IMR-90 (cell line): ENCODE data around the gene SHROOM1. TPM values are rescaled to one million over a fixed set of nuclear protein-coding genes. Genes with fewer than 3 reads are reported as not detected.

Experiments used
- ATAC-seq: fragments of 200-7000 bp; cut with Tn5 transposase; 2 replicates; pipeline ENCODE4 v1.9.1; 2020; ENCODE audit warnings: low read depth, mild to moderate bottlenecking, moderate library complexity
- BruUV-seq: library from RNA; stranded (reverse); fragments of 400-500 nt; replicated peaks from 2 replicates; lab custom pipeline; 2021; lab: Mats Ljungman, UMichigan
- CTCF ChIA-PET: fragments of 300-600 bp; formaldehyde crosslinking; extraction: SDS; loops from one replicate; lab custom pipeline; 2021; ENCODE audit warnings: antibody characterized with exemption; lab: Yijun Ruan, JAX
- POLR2A ChIA-PET: fragments of 300-600 bp; sonication (Branson Sonifier 250); formaldehyde crosslinking; loops from one replicate; lab custom pipeline; 2022; ENCODE audit warnings: antibody characterized with exemption; ENCODE audit not compliant: unreplicated experiment; lab: Charles Lee
- DNase-seq: peaks from one replicate; pipeline ENCODE4 v3.0.0; 2013
- H2AFZ ChIP-seq: replicated peaks from 2 replicates; pipeline ENCODE3; 2013; ENCODE audit warnings: low read length, mild to moderate bottlenecking; ENCODE audit not compliant: poor library complexity
- H2AK5ac ChIP-seq: 2 replicates; pipeline ENCODE4 v1.6.1; 2013; ENCODE audit warnings: low read depth, low read length, inconsistent platforms
- H2AK9ac ChIP-seq: replicated peaks from 2 replicates; pipeline ENCODE3; 2013; ENCODE audit warnings: mild to moderate bottlenecking, low read depth, low read length, moderate library complexity; ENCODE audit not compliant: poor library complexity
- H2BK120ac ChIP-seq: 2 replicates; pipeline ENCODE4 v1.6.1; 2013; ENCODE audit warnings: low read depth, low read length, inconsistent platforms
- H2BK15ac ChIP-seq: 3 replicates; pipeline ENCODE4 v1.6.1; 2013; ENCODE audit warnings: low read depth, low read length, inconsistent platforms
- H2BK20ac ChIP-seq: 2 replicates; pipeline ENCODE4 v1.6.1; 2013; ENCODE audit warnings: low read depth, mild to moderate bottlenecking, inconsistent platforms, low read length, moderate library complexity
- H2BK5ac ChIP-seq: 2 replicates; pipeline ENCODE4 v1.6.1; 2013; ENCODE audit warnings: mild to moderate bottlenecking, low read depth, low read length, inconsistent platforms; ENCODE audit not compliant: poor library complexity, severe bottlenecking
- H3K14ac ChIP-seq: replicated peaks from 2 replicates; pipeline ENCODE4 v1.6.1; 2013; ENCODE audit warnings: low read depth, low read length, inconsistent platforms
- H3K18ac ChIP-seq: 2 replicates; pipeline ENCODE4 v1.6.1; 2013; ENCODE audit warnings: low read depth, low read length, control low read depth
- H3K23ac ChIP-seq: 2 replicates; pipeline ENCODE4 v1.6.1; 2013; ENCODE audit warnings: low read depth, low read length, inconsistent platforms
- H3K27ac ChIP-seq: 2 replicates; pipeline ENCODE4 v1.5.1; 2013; ENCODE audit warnings: mild to moderate bottlenecking, control low read depth, low read length; ENCODE audit not compliant: insufficient read depth
- H3K27me3 ChIP-seq: 2 replicates; pipeline ENCODE4 v1.6.1; 2013; ENCODE audit warnings: low read length; ENCODE audit not compliant: control insufficient read depth, insufficient read depth
- H3K36me3 ChIP-seq: 2 replicates; pipeline ENCODE4 v1.6.1; 2013; ENCODE audit warnings: low read length, mixed read lengths; ENCODE audit not compliant: control insufficient read depth, insufficient read depth
- H3K4ac ChIP-seq: 2 replicates; pipeline ENCODE4 v1.6.1; 2013; ENCODE audit warnings: low read depth, low read length, inconsistent platforms
- H3K4me1 ChIP-seq: 2 replicates; pipeline ENCODE4 v1.6.1; 2013; ENCODE audit warnings: low read length, mixed read lengths; ENCODE audit not compliant: control insufficient read depth, insufficient read depth
- H3K4me2 ChIP-seq: 2 replicates; pipeline ENCODE4 v1.6.1; 2013; ENCODE audit warnings: low read depth, mild to moderate bottlenecking, control low read depth, low read length, moderate library complexity
- H3K4me3 ChIP-seq: 2 replicates; pipeline ENCODE4 v1.5.1; 2013; ENCODE audit warnings: low read depth, mild to moderate bottlenecking, control low read depth, low read length, moderate library complexity; ENCODE audit not compliant: insufficient read depth
- H3K56ac ChIP-seq: 2 replicates; pipeline ENCODE4 v1.6.1; 2013; ENCODE audit warnings: low read length, inconsistent platforms; ENCODE audit not compliant: insufficient read depth; ENCODE audit errors: extremely low read depth
- H3K79me1 ChIP-seq, 2 experiments: 2 replicates each; pipeline ENCODE4 v1.6.1; 2013; ENCODE audit warnings: low read length in 2 of 2, inconsistent platforms in 1 of 2, low read depth in 1 of 2
- H3K9ac ChIP-seq: 2 replicates; pipeline ENCODE4 v1.6.1; 2013; ENCODE audit warnings: low read depth, low read length, control low read depth
- H3K9me1 ChIP-seq: 2 replicates; pipeline ENCODE4 v1.6.1; 2013; ENCODE audit warnings: low read length, inconsistent platforms; ENCODE audit not compliant: insufficient read depth
- H3K9me3 ChIP-seq: 2 replicates; pipeline ENCODE4 v1.6.1; 2013; ENCODE audit warnings: low read length; ENCODE audit not compliant: control insufficient read depth, insufficient read depth
- H4K20me1 ChIP-seq: 2 replicates; pipeline ENCODE4 v1.6.1; 2013; ENCODE audit warnings: low read length, inconsistent platforms; ENCODE audit not compliant: insufficient read depth
- H4K5ac ChIP-seq: 2 replicates; pipeline ENCODE4 v1.6.1; 2013; ENCODE audit warnings: mild to moderate bottlenecking, low read depth, low read length, control low read depth
- H4K8ac ChIP-seq, 2 experiments: 2 replicates each; pipeline ENCODE4 v1.6.1; 2013; ENCODE audit warnings: low read depth in 2 of 2, low read length in 2 of 2, control low read depth in 1 of 2, inconsistent platforms in 1 of 2
- H4K91ac ChIP-seq: 2 replicates; pipeline ENCODE4 v1.6.1; 2013; ENCODE audit warnings: low read depth, low read length, inconsistent platforms; ENCODE audit not compliant: insufficient read depth
- NFE2L2 ChIP-seq: fragments of 150-350 bp; IDR thresholded peaks from 2 replicates; pipeline ENCODE4 v1.6.1; 2016; ENCODE audit warnings: low read depth, mild to moderate bottlenecking, low read length
- WGBS, 2 experiments: methylation state at CpG; one replicate each; pipeline versions ENCODE4 v1.1.5 to v1.1.7; 2013; ENCODE audit warnings: missing lambda C conversion rate in 2 of 2; ENCODE audit not compliant: insufficient read length in 1 of 2; ENCODE audit errors: extremely low coverage in 2 of 2; 5-methylcytosine and 5-hydroxymethylcytosine counted together
- dilution Hi-C: fragments of 300-500 bp; cut with HindIII; formaldehyde crosslinking; loops from one replicate; pipeline ENCODE4 v1.14.3; 2018; ENCODE audit warnings: low sequenced_read_pairs; ENCODE audit not compliant: unreplicated experiment
- in situ Hi-C: fragments of 300-500 bp; cut with MboI; formaldehyde crosslinking; loops from 3 replicates; pipeline ENCODE4 v1.14.3; 2019; ENCODE audit warnings: low sequenced_read_pairs, inconsistent platforms, mixed read lengths
- intact Hi-C: fragments of 100-400 bp; cut with micrococcal nuclease; formaldehyde crosslinking; loops from 2 replicates; pipeline ENCODE4 v1.10.0; 2022
- polyA plus RNA-seq, 3 experiments: library from polyadenylated mRNA; depleted of rRNA; stranded (reverse); fragments of >200 nt; gene quantifications; 2 replicates each; pipeline ENCODE4 v1.2.3, GENCODE V29; 2012; ENCODE audit warnings: low replicate concordance in 1 of 3
- total RNA-seq: library from RNA; depleted of rRNA; stranded (reverse); fragments of >200 nt; gene quantifications from 2 replicates; pipeline ENCODE4 v1.2.3, GENCODE V29; 2012

The SHROOM1 gene
- total and polyA plus RNA-seq, 2 of the 4 experiments (the other 2 are of a cell fraction) = 1.4 to 6.3 TPM

DNA sequence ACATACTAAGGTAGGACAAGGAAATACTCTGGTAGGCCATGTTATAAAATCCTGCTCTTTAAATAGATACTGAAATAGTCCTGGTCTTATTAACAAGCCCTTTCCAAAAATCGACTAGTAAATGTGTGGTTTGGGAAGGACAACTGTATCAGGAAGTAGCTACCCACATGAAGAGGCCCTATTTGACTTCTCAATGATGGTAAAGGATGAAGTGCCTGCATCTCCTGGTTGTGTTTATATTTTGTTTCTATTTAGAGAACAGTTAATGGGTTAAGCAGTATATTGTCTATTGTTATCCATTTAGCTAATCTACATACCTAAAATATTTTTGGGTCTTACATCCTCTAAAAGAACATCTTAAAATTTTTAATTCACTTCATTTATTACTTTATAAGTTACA is 23.3 kb upstream of the SHROOM1 start:
- no peak overlapping the region for H3K56ac ChIP-seq
- H3K4me1 ChIP-seq = peaks cover 3% of the 10 kb centered on the region; the same call in 1 of the 2 replicates
- H3K27ac ChIP-seq = no peak overlapping the region
- no peak overlapping the region for H2AK5ac ChIP-seq
- no peak overlapping the region for H2AK9ac ChIP-seq
- no peaks in the 10 kb centered on the region for H3K36me3 ChIP-seq
- WGBS, 2 experiments = no CpG with 5 or more reads among the region's 1 CpG
- no peak for ATAC-seq
- no peaks in the 10 kb centered on the region for H3K9me1 ChIP-seq
- no peak overlapping the region for H3K4me2 ChIP-seq
- no peaks in the 10 kb centered on the region for H3K79me1 ChIP-seq
- H2BK120ac ChIP-seq = no peak overlapping the region
- POLR2A ChIA-PET = no interaction called here
- H4K8ac ChIP-seq = no peak overlapping the region
- H4K20me1 ChIP-seq = no peaks in the 10 kb centered on the region
- no peak overlapping the region for H2BK20ac ChIP-seq
- intact Hi-C loops = no loop called here
- no peak overlapping the region for H2BK5ac ChIP-seq
- H3K4ac ChIP-seq = no peak overlapping the region
- no TSS peak for BruUV-seq
- TF ChIP-seq NFE2L2 = no peak
- dilution Hi-C loops = no loop called here
- H4K91ac ChIP-seq = no peak overlapping the region
- no peaks in the 10 kb centered on the region for H3K27me3 ChIP-seq
- H3K9me3 ChIP-seq = no peaks in the 10 kb centered on the region
- CTCF ChIA-PET = no interaction called here
- DNase-seq = no peak
- in situ Hi-C loops = no loop called here
- H3K4me3 ChIP-seq = no peak overlapping the region
- no peak overlapping the region for H4K5ac ChIP-seq
- no peak overlapping the region for H3K14ac ChIP-seq
- H3K9ac ChIP-seq = no peak overlapping the region
- no peak overlapping the region for H3K18ac ChIP-seq
- no peak overlapping the region for H2BK15ac ChIP-seq
- no peak overlapping the region for H2AFZ ChIP-seq
- no peak overlapping the region for H3K23ac ChIP-seq
